ENCODE data around the gene SRCIN1. TPM values are rescaled to one million over a fixed set of nuclear protein-coding genes. Genes with fewer than 3 reads are reported as not detected.
A peak's percentile ranks its signal among the peaks of the same experiment; 100 is the strongest.

SRCIN1 gene
- total RNA-seq, 1 donor from 2014 or later, result 2.0 TPM

GRCh38 chr17:38572669-38573365 is 32.9 kb downstream of the SRCIN1 start:
- Histone ChIP-seq H3K27ac (replicated peaks) (no peak overlapping the region), H3K9me3 (replicated peaks) (no peaks in the 10 kb centered on the region), H3K27me3 (ENCODE audit: low read depth) (peaks cover 100% of the 10 kb centered on the region), H3K4me3 (peak overlapping the region; percentile 51), H3K36me3 (no peaks in the 10 kb centered on the region), H3K4me1 (peaks cover 15% of the 10 kb centered on the region)
- DNase-seq, result no peak
- intact Hi-C loops (cut with micrococcal nuclease), result no loop called here
- TF ChIP-seq CTCF (IDR thresholded peaks at IDR 0.05; ENCODE audit: borderline replicate concordance), result no peak

- intact Hi-C loops (cut with micrococcal nuclease), result no loop called here
- no peaks in the 10 kb centered on the region for H3K36me3 ChIP-seq
- TF ChIP-seq CTCF (IDR thresholded peaks at IDR 0.05; ENCODE audit: borderline replicate concordance), result no peak
- no peak for DNase-seq
- peak overlapping the region; percentile 51 for H3K4me3 ChIP-seq
- H3K9me3 ChIP-seq (replicated peaks), result no peaks in the 10 kb centered on the region
- H3K4me1 ChIP-seq, result peaks cover 12% of the 10 kb centered on the region
- peaks cover 100% of the 10 kb centered on the region for H3K27me3 ChIP-seq (ENCODE audit: low read depth)
- no peak overlapping the region for H3K27ac ChIP-seq (replicated peaks)
These were observed 33.7 kb downstream of the SRCIN1 start for GRCh38 chr17:38571833-38572668.

GRCh38 chr17:38569701-38570512 is 35.8 kb downstream of the SRCIN1 start:
- Histone ChIP-seq H3K36me3 (no peaks in the 10 kb centered on the region), H3K4me3 (no peak overlapping the region), H3K27ac (replicated peaks) (no peak overlapping the region), H3K4me1 (peaks cover 12% of the 10 kb centered on the region), H3K9me3 (replicated peaks) (no peaks in the 10 kb centered on the region), H3K27me3 (ENCODE audit: low read depth) (peaks cover 100% of the 10 kb centered on the region)
- intact Hi-C loops (cut with micrococcal nuclease), result no loop called here
- DNase-seq, result no peak
- no peak for TF ChIP-seq CTCF (IDR thresholded peaks at IDR 0.05; ENCODE audit: borderline replicate concordance)

DNA sequence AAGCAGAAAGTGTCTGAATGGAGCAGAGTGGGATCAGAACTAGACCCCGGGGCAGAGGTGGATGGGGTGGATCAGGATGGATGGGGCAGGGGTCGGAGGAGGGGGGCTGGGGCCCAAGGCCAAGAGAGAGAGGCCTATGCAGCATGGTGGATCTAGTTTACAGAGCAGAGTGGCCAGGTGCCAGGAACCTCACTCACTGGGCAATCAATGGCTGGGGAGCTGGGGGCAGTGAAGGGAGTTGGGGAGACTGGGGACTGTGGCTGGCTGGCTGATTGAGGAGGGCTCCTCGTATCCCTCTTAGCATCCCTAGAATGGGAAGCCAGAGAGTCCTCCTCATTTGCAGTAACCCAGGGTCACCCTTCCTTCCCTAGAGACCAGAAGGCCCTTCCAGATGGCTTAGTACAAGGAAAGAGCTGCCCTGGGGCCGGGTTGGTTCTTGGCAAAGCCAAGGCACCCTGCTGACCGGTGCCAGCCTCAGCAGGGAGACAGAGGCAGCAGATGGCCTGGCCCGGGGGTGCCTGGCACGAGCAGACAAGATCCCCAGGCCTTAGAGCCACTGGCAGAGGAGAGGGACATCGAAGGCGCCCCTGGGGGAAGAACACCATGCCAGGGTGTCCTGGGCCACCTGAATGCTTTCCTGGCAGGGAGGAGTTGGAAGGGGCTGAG is 36.8 kb downstream of the SRCIN1 start:
- H3K9me3 ChIP-seq (replicated peaks), result no peaks in the 10 kb centered on the region
- DNase-seq, result no peak
- intact Hi-C loops (cut with micrococcal nuclease), result no loop called here
- no peak overlapping the region for H3K27ac ChIP-seq (replicated peaks)
- no peak overlapping the region for H3K4me3 ChIP-seq
- no peaks in the 10 kb centered on the region for H3K36me3 ChIP-seq
- H3K4me1 ChIP-seq, result peaks cover 12% of the 10 kb centered on the region
- TF ChIP-seq CTCF (IDR thresholded peaks at IDR 0.05; ENCODE audit: borderline replicate concordance), result no peak
- peaks cover 100% of the 10 kb centered on the region for H3K27me3 ChIP-seq (ENCODE audit: low read depth)

GRCh38 chr17:38568274-38568673 is 37.5 kb downstream of the SRCIN1 start:
- H3K9me3 ChIP-seq (replicated peaks), result no peaks in the 10 kb centered on the region
- no peak overlapping the region for H3K27ac ChIP-seq (replicated peaks)
- no peak for DNase-seq
- intact Hi-C loops (cut with micrococcal nuclease), result no loop called here
- no peaks in the 10 kb centered on the region for H3K36me3 ChIP-seq
- H3K27me3 ChIP-seq (ENCODE audit: low read depth), result peaks cover 100% of the 10 kb centered on the region
- no peak for TF ChIP-seq CTCF (IDR thresholded peaks at IDR 0.05; ENCODE audit: borderline replicate concordance)
- H3K4me1 ChIP-seq, result peaks cover 17% of the 10 kb centered on the region
- H3K4me3 ChIP-seq, result no peak overlapping the region

Data from left ventricle myocardium inferior (tissue), 1 donor.